OCI-LY1 (cell line): ENCODE measurements around the gene PDE11A.

Experiments
- H2AFZ ChIP-seq: fragments of 200-600 bp; sonication (generic), shearing (Covaris generic); 2 replicates; pipeline ENCODE4 v1.6.0; 2014; ENCODE audit warnings: antibody characterized with exemption, mild to moderate bottlenecking, low read length
- H3F3A ChIP-seq: fragments of 200-600 bp; sonication (generic), shearing (Covaris generic); 2 replicates; pipeline ENCODE4 v1.6.0; 2014; ENCODE audit warnings: mild to moderate bottlenecking, antibody characterized with exemption, low read length, moderate library complexity; ENCODE audit not compliant: insufficient read depth
- H3K27ac ChIP-seq: fragments of 200-600 bp; sonication (generic); 2 replicates; pipeline ENCODE4 v1.5.1; 2014; ENCODE audit warnings: low read length, mixed run types, mild to moderate bottlenecking, low read depth; ENCODE audit not compliant: poor library complexity, severe bottlenecking
- H3K27me3 ChIP-seq: fragments of 200-600 bp; sonication (generic); 2 replicates; pipeline ENCODE4 v1.6.0; 2014; ENCODE audit warnings: antibody characterized with exemption, mild to moderate bottlenecking, low read length, moderate library complexity; ENCODE audit not compliant: insufficient read depth
- H3K36me3 ChIP-seq: fragments of 200-600 bp; sonication (generic); 2 replicates; pipeline ENCODE4 v1.6.1; 2014; ENCODE audit warnings: mild to moderate bottlenecking, antibody characterized with exemption, low read length, moderate library complexity, mixed read lengths; ENCODE audit not compliant: insufficient read depth
- H3K4me1 ChIP-seq: fragments of 200-600 bp; sonication (generic); 2 replicates; pipeline ENCODE4 v1.5.1; 2014; ENCODE audit warnings: mild to moderate bottlenecking, low read length, moderate library complexity; ENCODE audit not compliant: insufficient read depth, severe bottlenecking
- H3K4me2 ChIP-seq: fragments of 200-600 bp; sonication (generic), shearing (Covaris generic); 2 replicates; pipeline ENCODE4 v1.6.1; 2014; ENCODE audit warnings: low read length
- H3K4me3 ChIP-seq: fragments of 200-600 bp; sonication (generic); 2 replicates; pipeline ENCODE4 v1.5.1; 2014; ENCODE audit warnings: low read length, low read depth, mild to moderate bottlenecking, mixed read lengths; ENCODE audit not compliant: poor library complexity, severe bottlenecking
- H3K79me2 ChIP-seq: fragments of 200-600 bp; shearing (Covaris generic); 2 replicates; pipeline ENCODE4 v1.6.1; 2016; ENCODE audit warnings: mixed run types, low read length, mixed read lengths; ENCODE audit not compliant: insufficient read depth
- H3K9ac ChIP-seq: fragments of 200-600 bp; sonication (generic), shearing (Covaris generic); 2 replicates; pipeline ENCODE4 v1.6.1; 2014; ENCODE audit warnings: mild to moderate bottlenecking, low read length, mixed read lengths
- H3K9me2 ChIP-seq: fragments of 200-600 bp; sonication (generic), shearing (Covaris generic); 2 replicates; pipeline ENCODE4 v1.6.1; 2014; ENCODE audit warnings: low read depth, mild to moderate bottlenecking, low read length, mixed read lengths
- H3K9me3 ChIP-seq: fragments of 200-600 bp; shearing (Covaris generic); 2 replicates; pipeline ENCODE4 v1.6.1; 2014; ENCODE audit warnings: low read length, mixed read lengths
- H4K20me1 ChIP-seq: fragments of 200-600 bp; sonication (generic), shearing (Covaris generic); 2 replicates; pipeline ENCODE4 v1.6.0; 2016; ENCODE audit warnings: mild to moderate bottlenecking, low read length; ENCODE audit not compliant: insufficient read depth
- CTCF ChIP-seq: fragments of 200-600 bp; sonication (generic), shearing (Covaris generic); IDR thresholded peaks from 2 replicates; pipeline ENCODE4 v1.5.1; 2017; ENCODE audit warnings: mild to moderate bottlenecking, antibody characterized with exemption, low read length, moderate library complexity, mixed read lengths
- EZH2 ChIP-seq: fragments of 200-600 bp; sonication (generic), shearing (Covaris generic); IDR thresholded peaks from 2 replicates; pipeline ENCODE4 v1.8.0; 2017; ENCODE audit warnings: borderline replicate concordance, mixed run types, mild to moderate bottlenecking, antibody characterized with exemption, low read length, moderate library complexity, mixed read lengths

The PDE11A gene

GRCh38 chr2:178108176-178108575, 35.6 kb upstream of the PDE11A start:
- H3K9me3 ChIP-seq, result no peaks in the 10 kb centered on the region
- no peaks in the 10 kb centered on the region for H3K27me3 ChIP-seq
- no peaks in the 10 kb centered on the region for H3K9me2 ChIP-seq
- no peak overlapping the region for H3K27ac ChIP-seq
- no peak overlapping the region for H3K9ac ChIP-seq
- H3K4me2 ChIP-seq, result no peak overlapping the region
- H3K4me1 ChIP-seq, result peaks cover 2% of the 10 kb centered on the region
- H3K36me3 ChIP-seq, result no peaks in the 10 kb centered on the region
- no peaks in the 10 kb centered on the region for H4K20me1 ChIP-seq
- TF ChIP-seq CTCF (no peak), EZH2 (no peak)
- no peaks in the 10 kb centered on the region for H3F3A ChIP-seq
- no peak overlapping the region for H2AFZ ChIP-seq
- H3K4me3 ChIP-seq, result no peak overlapping the region
- no peaks in the 10 kb centered on the region for H3K79me2 ChIP-seq

GRCh38 chr2:178106053-178106452, 33.5 kb upstream of the PDE11A start:
- Histone ChIP-seq H3K4me2 (no peak overlapping the region), H3K9me2 (no peaks in the 10 kb centered on the region), H3K4me3 (no peak overlapping the region), H3K36me3 (no peaks in the 10 kb centered on the region), H3K27me3 (no peaks in the 10 kb centered on the region), H3K9me3 (no peaks in the 10 kb centered on the region), H3K27ac (no peak overlapping the region), H2AFZ (no peak overlapping the region), H4K20me1 (no peaks in the 10 kb centered on the region), H3K79me2 (no peaks in the 10 kb centered on the region), H3K4me1 (no peaks in the 10 kb centered on the region), H3F3A (no peaks in the 10 kb centered on the region), H3K9ac (no peak overlapping the region)
- TF ChIP-seq EZH2 (no peak), CTCF (no peak)

- no peaks in the 10 kb centered on the region for H3K4me1 ChIP-seq
- no peaks in the 10 kb centered on the region for H3K79me2 ChIP-seq
- H3F3A ChIP-seq, result no peaks in the 10 kb centered on the region
- no peaks in the 10 kb centered on the region for H3K9me2 ChIP-seq
- H3K36me3 ChIP-seq, result no peaks in the 10 kb centered on the region
- no peak overlapping the region for H3K9ac ChIP-seq
- no peak overlapping the region for H3K27ac ChIP-seq
- no peaks in the 10 kb centered on the region for H4K20me1 ChIP-seq
- no peak overlapping the region for H2AFZ ChIP-seq
- H3K27me3 ChIP-seq, result no peaks in the 10 kb centered on the region
- H3K4me3 ChIP-seq, result no peak overlapping the region
- H3K4me2 ChIP-seq, result no peak overlapping the region
- no peaks in the 10 kb centered on the region for H3K9me3 ChIP-seq
- no peak for TF ChIP-seq CTCF
- TF ChIP-seq EZH2, result no peak
Observed at GRCh38 chr2:178105566-178105965, 33.0 kb upstream of the PDE11A start.
